ENCODE measurements around the gene RBFOX1. TPM values are rescaled to one million over a fixed set of nuclear protein-coding genes. Genes with fewer than 3 reads are reported as not detected.

Gene RBFOX1
- total RNA-seq, 3 donors from 2014 or later = 4.1 to 7.7 (median 5.1) TPM

DNA sequence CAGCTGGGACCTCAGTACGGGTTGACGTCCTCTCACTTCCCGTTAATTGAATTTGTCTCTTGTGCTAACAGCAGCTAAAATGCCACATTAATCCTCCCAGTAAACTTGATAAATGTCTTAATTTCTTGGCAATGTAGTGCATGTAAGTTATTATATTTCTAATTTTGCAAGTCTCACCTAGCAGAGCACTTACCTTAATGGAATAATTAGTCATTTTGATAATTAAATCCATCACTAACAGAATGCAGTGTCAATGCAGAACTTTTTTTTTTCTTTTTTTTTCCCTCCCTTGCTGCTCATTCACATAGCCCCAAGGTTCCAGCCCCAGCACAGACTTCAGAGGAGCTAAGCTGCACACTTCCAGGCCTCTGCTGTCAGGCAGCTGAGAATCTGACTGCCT is 376.5 kb downstream of the RBFOX1 start:
- Histone ChIP-seq H3K4me3 (no peak overlapping the region), H3K36me3 (ENCODE audit: low read depth) (no peaks in the 10 kb centered on the region), H3K4me1 (ENCODE audit: low read depth) (no peaks in the 10 kb centered on the region), H3K9me3 (no peaks in the 10 kb centered on the region)
- ATAC-seq (no peak), DNase-seq (no peak)
- intact Hi-C loops (cut with DNase I, micrococcal nuclease) = no loop called here
- TF ChIP-seq CTCF (IDR thresholded peaks at IDR 0.05) = no peak

DNA sequence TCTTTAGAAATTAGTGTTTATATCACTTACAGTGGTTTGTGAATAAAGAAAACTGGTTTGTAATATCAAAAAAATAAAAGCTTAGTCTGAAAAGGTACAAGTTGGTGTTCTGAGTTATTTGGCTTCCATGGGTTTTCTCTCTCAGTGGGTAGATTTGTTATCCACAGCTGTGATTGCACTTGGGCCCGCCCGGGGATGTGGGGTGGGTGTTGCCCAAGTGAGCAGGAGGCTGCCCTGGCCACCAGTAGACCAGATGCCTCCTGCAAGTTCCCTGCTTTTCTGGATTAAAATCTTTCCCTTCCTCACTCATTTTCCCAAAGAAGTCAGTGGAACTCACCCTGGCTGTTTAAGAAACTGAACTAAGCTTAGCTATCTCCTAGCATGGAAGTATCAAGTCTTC is 380.6 kb downstream of the RBFOX1 start:
- TF ChIP-seq CTCF (IDR thresholded peaks at IDR 0.05) = no peak
- H3K36me3 ChIP-seq (ENCODE audit: low read depth) = no peaks in the 10 kb centered on the region
- ATAC-seq = no peak
- no peak overlapping the region for H3K4me3 ChIP-seq
- H3K4me1 ChIP-seq (ENCODE audit: low read depth) = no peaks in the 10 kb centered on the region
- no peaks in the 10 kb centered on the region for H3K9me3 ChIP-seq
- intact Hi-C loops (cut with DNase I, micrococcal nuclease) = no loop called here
- DNase-seq = no peak

GRCh38 chr16:7714775-7715174 is 382.1 kb downstream of the RBFOX1 start:
- no peak for TF ChIP-seq CTCF (IDR thresholded peaks at IDR 0.05)
- ATAC-seq (no peak), DNase-seq (no peak)
- H3K36me3 ChIP-seq (ENCODE audit: low read depth) = no peaks in the 10 kb centered on the region
- no peaks in the 10 kb centered on the region for H3K9me3 ChIP-seq
- no peaks in the 10 kb centered on the region for H3K4me1 ChIP-seq (ENCODE audit: low read depth)
- intact Hi-C loops (cut with DNase I, micrococcal nuclease) = no loop called here
- no peak overlapping the region for H3K4me3 ChIP-seq

GRCh38 chr16:7716660-7717550 is 384.3 kb downstream of the RBFOX1 start:
- DNase-seq = no peak
- intact Hi-C loops (cut with DNase I, micrococcal nuclease) = no loop called here
- Histone ChIP-seq H3K36me3 (ENCODE audit: low read depth) (no peaks in the 10 kb centered on the region), H3K4me3 (no peak overlapping the region), H3K4me1 (ENCODE audit: low read depth) (no peaks in the 10 kb centered on the region), H3K9me3 (no peaks in the 10 kb centered on the region)
- no peak for TF ChIP-seq CTCF (IDR thresholded peaks at IDR 0.05)
- no peak for ATAC-seq

- DNase-seq (no peak), ATAC-seq (peak; percentile 21)
- Histone ChIP-seq H3K4me3 (no peak overlapping the region), H3K36me3 (ENCODE audit: low read depth) (no peaks in the 10 kb centered on the region), H3K4me1 (ENCODE audit: low read depth) (no peaks in the 10 kb centered on the region), H3K9me3 (no peaks in the 10 kb centered on the region)
- TF ChIP-seq CTCF (IDR thresholded peaks at IDR 0.05) = no peak
- intact Hi-C loops (cut with DNase I, micrococcal nuclease) = no loop called here
These were observed 390.1 kb downstream of the RBFOX1 start for GRCh38 chr16:7722761-7723160.
